Esophagus squamous epithelium (tissue), 4 donors: Measurements from ENCODE around the gene FAM13B.

ENCODE experiments used
- CTCF ChIP-seq, 6 experiments: fragments of 450-650 bp in 4 of 6; fragments of 200-600 bp in 2 of 6; sonication (generic) in 2 of 6; IDR thresholded peaks; one replicate each; pipeline ENCODE4 v1.5.1; 2016 to 2019; ENCODE audit warnings: antibody characterized with exemption in 6 of 6, mild to moderate bottlenecking in 4 of 6, moderate library complexity in 4 of 6
- POLR2A ChIP-seq, 4 donors: fragments of 450-650 bp; IDR thresholded peaks; one replicate each; pipeline ENCODE4 v1.6.1; 2017; ENCODE audit warnings: antibody characterized with exemption in 4 of 4, mild to moderate bottlenecking in 4 of 4, moderate library complexity in 3 of 4

GRCh38 chr5:137995077-137995748, 37.7 kb downstream of the FAM13B start:
- TF ChIP-seq CTCF (IDR thresholded peaks at IDR 0.05) = no peak
- no peak for TF ChIP-seq POLR2A (IDR thresholded peaks at IDR 0.05)
